WI38 (cell line): ENCODE results near the gene PLEK2.
"Not testable (repeated sequence)": the region's sequence is repeated elsewhere in the genome, so short reads cannot be mapped to it uniquely, and the experiment has no call there.

Experiments used
- H3K4me3 ChIP-seq: 2 replicates; pipeline ENCODE4 v1.5.1; 2011; ENCODE audit warnings: low read depth, mild to moderate bottlenecking, control low read depth, low read length
- CTCF ChIP-seq: IDR thresholded peaks from 2 replicates; pipeline ENCODE4 v1.5.1; 2012; ENCODE audit warnings: low read depth, mild to moderate bottlenecking, control low read depth, low read length

The PLEK2 gene

GRCh38 chr14:67358924-67359774 lies 52.8 kb downstream of the PLEK2 start:
- TF ChIP-seq CTCF: no peak
- H3K4me3 ChIP-seq: peak overlapping the region; percentile 98

DNA sequence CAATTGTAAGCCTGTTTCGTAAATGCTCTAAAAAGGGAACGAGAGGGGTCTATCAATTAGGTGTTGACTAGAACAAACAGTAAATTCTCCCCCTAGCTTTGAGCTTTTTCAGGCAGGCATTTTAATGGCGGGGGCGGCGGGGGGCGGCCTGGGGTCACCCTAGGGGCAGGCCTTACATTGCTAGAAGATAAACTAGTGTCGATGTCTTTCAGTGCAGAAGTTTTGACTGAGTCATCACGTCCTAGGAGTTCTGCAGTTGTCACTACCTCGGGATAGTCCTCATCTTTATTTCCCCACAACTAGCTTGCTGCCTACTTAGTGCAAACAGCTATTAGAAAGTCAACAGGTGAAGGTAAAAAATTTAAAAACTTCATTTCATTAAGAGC lies 54.0 kb downstream of the PLEK2 start:
- H3K4me3 ChIP-seq: peak overlapping the region; percentile 98
- TF ChIP-seq CTCF: no peak

- peak overlapping the region; percentile 98; the same call in 1 of the 2 replicates for H3K4me3 ChIP-seq
- TF ChIP-seq CTCF: no peak
Measured at GRCh38 chr14:67357186-67357968, 54.6 kb downstream of the PLEK2 start.

DNA sequence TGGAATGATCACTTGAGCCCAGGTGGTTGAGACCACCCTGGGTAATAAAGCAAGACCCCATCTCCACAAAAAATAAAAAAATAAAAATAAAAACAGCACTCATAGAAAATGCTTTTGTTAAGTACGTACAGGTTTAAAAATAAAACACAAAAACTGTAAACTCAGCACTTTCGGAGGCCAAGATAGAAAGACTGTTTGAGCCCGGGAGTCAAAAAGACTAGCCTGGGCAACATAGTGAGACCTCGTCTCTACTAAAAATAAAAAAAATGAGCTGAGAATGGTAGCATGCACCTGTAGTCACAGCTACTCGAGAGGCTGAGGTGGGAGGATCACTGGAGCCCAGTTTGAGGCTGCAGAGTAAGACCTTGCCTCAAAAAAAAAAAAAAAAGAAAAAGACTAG lies 59.9 kb downstream of the PLEK2 start:
- TF ChIP-seq CTCF: no peak
- H3K4me3 ChIP-seq: no peak overlapping the region

- no peak for TF ChIP-seq CTCF
- no peak overlapping the region for H3K4me3 ChIP-seq
Measured at GRCh38 chr14:67345583-67345982, 66.4 kb downstream of the PLEK2 start.

- no peak for TF ChIP-seq CTCF
- H3K4me3 ChIP-seq: no peak overlapping the region
Measured at GRCh38 chr14:67343601-67344230, 68.2 kb downstream of the PLEK2 start.

- not testable (repeated sequence) for H3K4me3 ChIP-seq
Measured at GRCh38 chr14:67341231-67341630, 70.7 kb downstream of the PLEK2 start.
